GM12874 (cell line): Measurements from ENCODE around the gene CFHR3.

Experiments
- CTCF ChIP-seq: IDR thresholded peaks from 2 replicates; pipeline ENCODE4 v1.5.1; 2011; ENCODE audit warnings: low read depth, mild to moderate bottlenecking, control low read depth, low read length, moderate library complexity; ENCODE audit not compliant: insufficient read depth

The CFHR3 gene

GRCh38 chr1:196774603-196775002 lies at the start of gene CFHR3:
CFHR3 (plus strand) TSS chr1:196774840; CDS start chr1:196774887, 47 bp downstream.
- TF ChIP-seq CTCF = no peak

GRCh38 chr1:196732526-196732925 lies 42.1 kb upstream of the CFHR3 start:
- no peak for TF ChIP-seq CTCF

DNA sequence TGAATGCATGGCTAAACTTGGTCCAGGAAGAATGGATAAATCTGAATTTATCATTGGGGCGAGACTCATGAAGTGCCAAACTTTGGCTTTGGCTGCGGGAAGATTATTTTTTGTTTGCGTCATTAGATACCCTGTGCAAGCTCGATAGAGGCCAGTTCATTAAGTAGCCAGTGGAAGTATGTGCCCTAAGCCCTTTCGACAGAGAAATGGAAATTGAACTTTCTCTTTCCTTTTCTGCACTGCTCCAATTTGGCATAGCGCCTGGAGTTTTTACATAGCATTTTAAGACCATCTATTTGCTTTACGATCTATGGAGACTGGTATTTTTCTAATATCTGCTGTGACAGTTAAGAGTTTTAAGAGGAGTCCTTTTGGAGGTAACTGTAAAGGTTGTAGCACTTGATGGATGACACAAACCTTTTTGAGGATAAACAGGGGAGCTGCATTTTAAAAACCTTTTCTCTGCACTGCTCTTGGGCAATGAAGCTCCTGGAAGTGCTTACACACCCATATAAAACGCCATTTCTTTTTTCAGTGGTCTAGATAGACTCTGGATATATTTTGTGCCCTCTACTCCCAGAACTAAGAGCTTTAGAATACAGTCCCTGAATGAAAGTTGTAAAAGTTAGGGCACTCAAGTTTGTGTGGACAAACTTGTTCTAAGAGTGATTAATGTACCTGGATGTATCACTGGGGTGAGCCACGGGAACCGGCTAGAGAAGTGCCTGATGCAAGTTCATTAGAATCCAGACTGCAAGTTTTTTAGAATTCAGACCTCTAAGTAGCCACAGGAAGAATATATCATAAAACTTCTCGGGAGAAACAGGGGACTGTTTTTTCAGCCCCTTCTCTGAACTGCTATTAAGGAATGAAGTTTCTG lies 41.3 kb upstream of the CFHR3 start:
- no peak for TF ChIP-seq CTCF

- no peak for TF ChIP-seq CTCF
Measured at GRCh38 chr1:196734006-196734405, 40.6 kb upstream of the CFHR3 start.

GRCh38 chr1:196734460-196734859 lies 40.2 kb upstream of the CFHR3 start:
- no peak for TF ChIP-seq CTCF

GRCh38 chr1:196738730-196739129 lies 35.9 kb upstream of the CFHR3 start:
- no peak for TF ChIP-seq CTCF

DNA sequence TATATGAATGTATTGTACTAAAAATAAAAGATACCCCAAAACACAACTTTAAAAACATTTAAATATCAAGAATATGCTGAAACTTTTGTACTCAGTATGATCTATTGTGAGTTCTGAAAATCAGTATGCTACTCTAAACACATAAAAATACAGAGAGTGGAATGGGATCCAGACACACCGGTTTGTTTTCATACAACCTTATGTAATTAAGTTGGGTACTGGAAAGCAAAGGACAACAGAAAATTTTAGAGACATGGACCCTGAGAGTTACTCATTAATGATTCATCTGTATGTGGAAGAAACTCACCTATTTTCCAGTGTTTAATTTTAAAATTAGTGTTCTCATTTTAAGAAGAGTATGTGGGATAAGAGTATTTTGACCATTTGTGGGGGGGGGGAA lies 927 bp upstream of the CFHR3 start:
- no peak for TF ChIP-seq CTCF
